ENCODE measurements around the gene NCK2.

Gene NCK2

GRCh38 chr2:105861200-105861599, 116.5 kb downstream of the NCK2 start:
- Histone ChIP-seq H3F3A (ENCODE audit: low read depth) (no peaks in the 10 kb centered on the region), H3K27me3 (ENCODE audit: insufficient read depth, low read length, poor library complexity, severe bottlenecking) (no peaks in the 10 kb centered on the region), H3K4me2 (ENCODE audit: low read depth, low read length, poor library complexity, severe bottlenecking) (no peak overlapping the region), H3K36me3 (ENCODE audit: insufficient read depth, low read length) (peaks cover 17% of the 10 kb centered on the region; the same call in 1 of the 2 replicates), H3K9me3 (ENCODE audit: insufficient read depth, low read depth, low read length) (no peaks in the 10 kb centered on the region), H3K4me3 (ENCODE audit: low read length, poor library complexity, severe bottlenecking) (no peak overlapping the region), H3K79me2 (ENCODE audit: insufficient read depth, low read length) (peaks cover 59% of the 10 kb centered on the region), H4K20me1 (ENCODE audit: insufficient read depth, low read length, poor library complexity, severe bottlenecking) (no peaks in the 10 kb centered on the region), H3K9me2 (replicated peaks; ENCODE audit: low read depth, low read length) (no peaks in the 10 kb centered on the region), H3K9ac (ENCODE audit: low read depth, low read length, poor library complexity, severe bottlenecking) (no peak overlapping the region), H2AFZ (ENCODE audit: low read length) (no peak overlapping the region), H3K4me1 (ENCODE audit: insufficient read depth, low read length, poor library complexity, severe bottlenecking) (peaks cover 9% of the 10 kb centered on the region)
- no peak for TF ChIP-seq EZH2phosphoT487 (IDR thresholded peaks at IDR 0.05; ENCODE audit: borderline replicate concordance)

- Histone ChIP-seq H3K9me3 (ENCODE audit: insufficient read depth, low read depth, low read length) (no peaks in the 10 kb centered on the region), H2AFZ (ENCODE audit: low read length) (no peak overlapping the region), H3K9me2 (replicated peaks; ENCODE audit: low read depth, low read length) (no peaks in the 10 kb centered on the region), H4K20me1 (ENCODE audit: insufficient read depth, low read length, poor library complexity, severe bottlenecking) (no peaks in the 10 kb centered on the region), H3K4me1 (ENCODE audit: insufficient read depth, low read length, poor library complexity, severe bottlenecking) (no peaks in the 10 kb centered on the region), H3K27me3 (ENCODE audit: insufficient read depth, low read length, poor library complexity, severe bottlenecking) (no peaks in the 10 kb centered on the region), H3K9ac (ENCODE audit: low read depth, low read length, poor library complexity, severe bottlenecking) (no peak overlapping the region), H3F3A (ENCODE audit: low read depth) (no peaks in the 10 kb centered on the region), H3K36me3 (ENCODE audit: insufficient read depth, low read length) (peaks cover 10% of the 10 kb centered on the region; the same call in 1 of the 2 replicates), H3K4me2 (ENCODE audit: low read depth, low read length, poor library complexity, severe bottlenecking) (no peak overlapping the region), H3K79me2 (ENCODE audit: insufficient read depth, low read length) (peaks cover 68% of the 10 kb centered on the region), H3K4me3 (ENCODE audit: low read length, poor library complexity, severe bottlenecking) (no peak overlapping the region)
- TF ChIP-seq EZH2phosphoT487 (IDR thresholded peaks at IDR 0.05; ENCODE audit: borderline replicate concordance): no peak
Measured at GRCh38 chr2:105862843-105863242, 118.1 kb downstream of the NCK2 start.

GRCh38 chr2:105864262-105864661, 119.5 kb downstream of the NCK2 start:
- no peak overlapping the region for H3K9ac ChIP-seq (ENCODE audit: low read depth, low read length, poor library complexity, severe bottlenecking)
- peaks cover 8% of the 10 kb centered on the region; the same call in 1 of the 2 replicates for H3K36me3 ChIP-seq (ENCODE audit: insufficient read depth, low read length)
- no peaks in the 10 kb centered on the region for H3K9me2 ChIP-seq (replicated peaks; ENCODE audit: low read depth, low read length)
- no peak for TF ChIP-seq EZH2phosphoT487 (IDR thresholded peaks at IDR 0.05; ENCODE audit: borderline replicate concordance)
- no peak for TF ChIP-seq CTCF (conservative IDR thresholded peaks at IDR 0.05; ENCODE audit: low read length)
- no peaks in the 10 kb centered on the region for H3K27me3 ChIP-seq (ENCODE audit: insufficient read depth, low read length, poor library complexity, severe bottlenecking)
- peaks cover 69% of the 10 kb centered on the region for H3K79me2 ChIP-seq (ENCODE audit: insufficient read depth, low read length)
- no peaks in the 10 kb centered on the region for H3F3A ChIP-seq (ENCODE audit: low read depth)
- H3K4me2 ChIP-seq (ENCODE audit: low read depth, low read length, poor library complexity, severe bottlenecking): no peak overlapping the region
- H3K4me1 ChIP-seq (ENCODE audit: insufficient read depth, low read length, poor library complexity, severe bottlenecking): no peaks in the 10 kb centered on the region
- no peaks in the 10 kb centered on the region for H4K20me1 ChIP-seq (ENCODE audit: insufficient read depth, low read length, poor library complexity, severe bottlenecking)
- H3K9me3 ChIP-seq (ENCODE audit: insufficient read depth, low read depth, low read length): no peaks in the 10 kb centered on the region
- no peak overlapping the region for H3K4me3 ChIP-seq (ENCODE audit: low read length, poor library complexity, severe bottlenecking)
- H2AFZ ChIP-seq (ENCODE audit: low read length): no peak overlapping the region

GRCh38 chr2:105865222-105865913, 120.7 kb downstream of the NCK2 start:
- Histone ChIP-seq H3K4me1 (ENCODE audit: insufficient read depth, low read length, poor library complexity, severe bottlenecking) (no peaks in the 10 kb centered on the region), H3K9me2 (replicated peaks; ENCODE audit: low read depth, low read length) (no peaks in the 10 kb centered on the region), H3K9me3 (ENCODE audit: insufficient read depth, low read depth, low read length) (no peaks in the 10 kb centered on the region), H3K79me2 (ENCODE audit: insufficient read depth, low read length) (peaks cover 75% of the 10 kb centered on the region), H3F3A (ENCODE audit: low read depth) (no peaks in the 10 kb centered on the region), H4K20me1 (ENCODE audit: insufficient read depth, low read length, poor library complexity, severe bottlenecking) (no peaks in the 10 kb centered on the region), H2AFZ (ENCODE audit: low read length) (no peak overlapping the region), H3K36me3 (ENCODE audit: insufficient read depth, low read length) (peaks cover 8% of the 10 kb centered on the region; the same call in 1 of the 2 replicates), H3K4me2 (ENCODE audit: low read depth, low read length, poor library complexity, severe bottlenecking) (no peak overlapping the region), H3K9ac (ENCODE audit: low read depth, low read length, poor library complexity, severe bottlenecking) (no peak overlapping the region), H3K4me3 (ENCODE audit: low read length, poor library complexity, severe bottlenecking) (no peak overlapping the region), H3K27me3 (ENCODE audit: insufficient read depth, low read length, poor library complexity, severe bottlenecking) (no peaks in the 10 kb centered on the region)
- TF ChIP-seq CTCF (conservative IDR thresholded peaks at IDR 0.05; ENCODE audit: low read length) (no peak), EZH2phosphoT487 (IDR thresholded peaks at IDR 0.05; ENCODE audit: borderline replicate concordance) (no peak)

Measured in Loucy (cell line).